Measurements from ENCODE around the gene RIT2. TPM values are rescaled to one million over a fixed set of nuclear protein-coding genes. Genes with fewer than 3 reads are reported as not detected.

The RIT2 gene
- total and polyA plus RNA-seq, 2 of the 4 experiments (the other 2 are of a cell fraction), result not detected

GRCh38 chr18:42969366-42969765 is 146.1 kb downstream of the RIT2 start:
- no peak overlapping the region for H3K4me3 ChIP-seq (ENCODE audit: insufficient read depth, low read depth, low read length)
- WGBS, 2 experiments (ENCODE audit: extremely low coverage in 2 of 2, insufficient read length in 1 of 2), result no CpG with 5 or more reads among the region's 2 CpGs
- dilution Hi-C loops (cut with HindIII; ENCODE audit: low sequenced_read_pairs, unreplicated experiment), result no loop called here
- H2BK5ac ChIP-seq (ENCODE audit: low read depth, low read length, poor library complexity, severe bottlenecking), result no peak overlapping the region
- no peaks in the 10 kb centered on the region for H3K9me1 ChIP-seq (ENCODE audit: insufficient read depth, low read length)
- no peaks in the 10 kb centered on the region for H3K4me1 ChIP-seq (ENCODE audit: control insufficient read depth, insufficient read depth, low read length)
- no peak overlapping the region for H3K18ac ChIP-seq (ENCODE audit: low read depth, low read length)
- H2BK15ac ChIP-seq (ENCODE audit: low read depth, low read length), result no peak overlapping the region
- no peak overlapping the region for H3K27ac ChIP-seq (ENCODE audit: insufficient read depth, low read length)
- H3K36me3 ChIP-seq (ENCODE audit: control insufficient read depth, insufficient read depth, low read length), result no peaks in the 10 kb centered on the region
- intact Hi-C loops (cut with micrococcal nuclease), result no loop called here
- no peak overlapping the region for H3K4ac ChIP-seq (ENCODE audit: low read depth, low read length)
- H3K4me2 ChIP-seq (ENCODE audit: low read depth, low read length), result no peak overlapping the region
- H2BK20ac ChIP-seq (ENCODE audit: low read depth, low read length), result no peak overlapping the region
- no peaks in the 10 kb centered on the region; the same call in 1 of the 2 replicates for H3K9me3 ChIP-seq (ENCODE audit: control insufficient read depth, insufficient read depth, low read length)
- POLR2A ChIA-PET (ENCODE audit: unreplicated experiment), result no interaction called here
- H4K20me1 ChIP-seq (ENCODE audit: insufficient read depth, low read length), result no peaks in the 10 kb centered on the region
- TF ChIP-seq MAZ (IDR thresholded peaks at IDR 0.05; ENCODE audit: borderline replicate concordance, low read depth, low read length) (no peak), POLR2A (IDR thresholded peaks at IDR 0.05; ENCODE audit: low read depth, low read length) (no peak), USF2 (IDR thresholded peaks at IDR 0.05; ENCODE audit: low read depth, low read length) (no peak), CTCF (conservative IDR thresholded peaks at IDR 0.05; ENCODE audit: low read depth, low read length) (no peak), RCOR1 (IDR thresholded peaks at IDR 0.05; ENCODE audit: insufficient replicate concordance, low read length) (no peak), SMC3 (IDR thresholded peaks at IDR 0.05; ENCODE audit: low read depth, low read length) (no peak), MAFK (IDR thresholded peaks at IDR 0.05; ENCODE audit: low read depth, low read length) (no peak), CHD1 (IDR thresholded peaks at IDR 0.05; ENCODE audit: low read depth, low read length) (no peak), MXI1 (IDR thresholded peaks at IDR 0.05; ENCODE audit: borderline replicate concordance, low read depth, low read length) (no peak)
- DNase-seq, result no peak
- in situ Hi-C loops (cut with MboI; ENCODE audit: low sequenced_read_pairs), result no loop called here
- BruUV-seq (replicated peaks), result no TSS peak
- H3K23ac ChIP-seq (ENCODE audit: low read depth, low read length), result no peak overlapping the region
- no peak overlapping the region for H4K8ac ChIP-seq (ENCODE audit: low read depth in 2 of 2, low read length in 2 of 2)
- H2AK5ac ChIP-seq (ENCODE audit: low read depth, low read length), result no peak overlapping the region
- H4K5ac ChIP-seq (ENCODE audit: low read depth, low read length), result no peak overlapping the region
- H3K79me1 ChIP-seq (ENCODE audit: low read depth in 1 of 2, low read length in 2 of 2), result no peaks in the 10 kb centered on the region
- no peak for ATAC-seq (ENCODE audit: low read depth)
- H3K9ac ChIP-seq (ENCODE audit: low read depth, low read length), result no peak overlapping the region
- no peaks in the 10 kb centered on the region for H3K27me3 ChIP-seq (ENCODE audit: control insufficient read depth, insufficient read depth, low read length)
- H2AFZ ChIP-seq (replicated peaks; ENCODE audit: low read length, poor library complexity), result no peak overlapping the region
- H2AK9ac ChIP-seq (replicated peaks; ENCODE audit: low read depth, low read length, poor library complexity), result no peak overlapping the region
- H3K14ac ChIP-seq (replicated peaks; ENCODE audit: low read depth, low read length), result no peak overlapping the region
- CTCF ChIA-PET, result no interaction called here
- H3K56ac ChIP-seq (ENCODE audit: extremely low read depth, insufficient read depth, low read length), result no peak overlapping the region
- no peak overlapping the region for H2BK120ac ChIP-seq (ENCODE audit: low read depth, low read length)
- no peak overlapping the region for H4K91ac ChIP-seq (ENCODE audit: insufficient read depth, low read depth, low read length)
